Measurements from ENCODE around the gene AATK.

The AATK gene

GRCh38 chr17:81125573-81126081 is 40.4 kb downstream of the AATK start:
- DNase-seq, result no peak

- no peak for DNase-seq
These were observed 41.6 kb downstream of the AATK start for GRCh38 chr17:81124377-81124776.

GRCh38 chr17:81123052-81124048 is 42.7 kb downstream of the AATK start:
- no peak for DNase-seq

- no peak for DNase-seq
These were observed 43.9 kb downstream of the AATK start for GRCh38 chr17:81121841-81122733.

- no peak for DNase-seq
These were observed 45.1 kb downstream of the AATK start for GRCh38 chr17:81120695-81121621.

GRCh38 chr17:81120149-81120484 is 45.9 kb downstream of the AATK start:
- no peak for DNase-seq

GRCh38 chr17:81119223-81120148 is 46.5 kb downstream of the AATK start:
- DNase-seq, result peak; percentile 91

GRCh38 chr17:81118308-81119221 is 47.5 kb downstream of the AATK start:
- no peak for DNase-seq

GRCh38 chr17:81117672-81118198 is 48.3 kb downstream of the AATK start:
- DNase-seq, result no peak

GRCh38 chr17:81116704-81117103 is 49.3 kb downstream of the AATK start:
- no peak for DNase-seq

GRCh38 chr17:81115749-81116464 is 50.1 kb downstream of the AATK start:
- no peak for DNase-seq

GRCh38 chr17:81115219-81115618 is 50.8 kb downstream of the AATK start:
- no peak for DNase-seq

- DNase-seq, result no peak
These were observed 51.5 kb downstream of the AATK start for GRCh38 chr17:81114351-81115093.

GRCh38 chr17:81113158-81113724 is 52.8 kb downstream of the AATK start:
- DNase-seq, result no peak

- DNase-seq, result no peak
These were observed 53.6 kb downstream of the AATK start for GRCh38 chr17:81112450-81112849.

- no peak for DNase-seq
These were observed 55.0 kb downstream of the AATK start for GRCh38 chr17:81111066-81111465.

- no peak for DNase-seq
These were observed 55.5 kb downstream of the AATK start for GRCh38 chr17:81110488-81111040.

GRCh38 chr17:81109957-81110356 is 56.1 kb downstream of the AATK start:
- DNase-seq, result no peak

Data from left hindlimb (tissue), 1 donor.